AG08395 (cell line): ENCODE measurements around the gene FANCB.

Experiments
- DNase-seq: peaks from one replicate; pipeline ENCODE4 v3.0.0; 2012; ENCODE audit warnings: mixed read lengths, low spot score

Gene FANCB

GRCh38 chrX:14872851-14873675 lies at the start of gene FANCB, which contains the start of gene MOSPD2:
Gene FANCB, minus strand, starts transcription at chrX:14873069. Its CDS starts 7,559 bp downstream, at chrX:14865510.
Gene MOSPD2, plus strand, starts transcription at chrX:14873421. Its CDS starts 108 bp downstream, at chrX:14873529.
- peak; percentile 92 for DNase-seq

DNA sequence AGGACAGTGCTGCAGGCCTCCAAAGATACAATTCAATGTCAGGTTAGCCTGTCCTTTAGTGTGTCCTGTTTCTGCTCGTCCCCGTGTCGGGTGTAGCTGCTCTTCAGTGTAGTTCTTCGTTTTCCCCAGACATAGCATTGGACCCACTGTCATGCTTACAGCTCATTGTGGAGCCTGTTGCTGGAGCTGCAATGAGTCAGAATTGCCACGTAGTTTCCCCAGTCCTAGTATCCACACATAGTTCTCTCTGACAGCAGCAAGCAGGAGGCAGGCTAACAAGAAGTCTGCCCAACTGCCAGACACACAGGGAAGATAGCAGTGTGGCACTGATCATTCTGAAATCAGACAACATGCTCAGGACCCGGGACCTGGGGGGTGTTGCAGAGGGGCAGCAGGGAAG lies 49.6 kb upstream of the FANCB start:
- peak; percentile 81 for DNase-seq

DNA sequence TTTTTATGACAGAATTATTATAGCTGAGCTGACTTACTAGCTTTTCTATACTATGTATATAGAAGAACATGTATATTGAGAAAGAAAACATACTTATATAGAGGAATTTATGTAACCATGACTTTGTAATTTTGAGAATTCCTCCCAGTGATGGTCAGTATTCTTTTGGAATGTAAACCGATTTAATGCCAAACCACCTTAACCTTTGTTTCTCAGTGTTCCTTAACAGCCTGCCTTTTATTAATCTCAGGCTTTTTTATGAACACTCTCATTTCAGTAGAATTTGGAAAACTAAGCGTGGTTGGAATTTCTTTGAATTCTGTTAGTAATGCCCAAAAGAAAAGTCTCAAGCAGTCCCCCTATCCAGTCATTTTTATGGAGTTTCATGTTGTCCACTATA lies 47.3 kb upstream of the FANCB start:
- peak; percentile 35 for DNase-seq

DNA sequence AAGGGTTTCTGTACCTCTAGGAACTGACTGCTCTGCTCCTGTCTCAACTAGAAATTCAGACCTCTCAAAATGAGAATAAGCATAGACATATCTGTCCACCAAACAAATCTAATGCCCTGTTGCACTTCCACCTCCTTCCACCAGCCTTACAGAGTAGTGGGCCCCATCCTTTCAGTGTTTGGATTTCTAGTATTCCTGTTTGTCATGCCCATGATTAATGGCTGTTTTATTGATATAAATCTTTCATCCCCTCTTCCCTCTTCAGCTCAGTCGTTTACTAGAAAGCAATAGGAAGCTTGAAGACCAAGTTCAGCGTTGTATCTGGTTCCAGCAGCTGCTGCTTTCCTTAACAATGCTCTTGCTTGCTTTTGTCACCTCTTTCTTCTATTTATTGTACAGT lies 46.5 kb upstream of the FANCB start:
- no peak for DNase-seq

DNA sequence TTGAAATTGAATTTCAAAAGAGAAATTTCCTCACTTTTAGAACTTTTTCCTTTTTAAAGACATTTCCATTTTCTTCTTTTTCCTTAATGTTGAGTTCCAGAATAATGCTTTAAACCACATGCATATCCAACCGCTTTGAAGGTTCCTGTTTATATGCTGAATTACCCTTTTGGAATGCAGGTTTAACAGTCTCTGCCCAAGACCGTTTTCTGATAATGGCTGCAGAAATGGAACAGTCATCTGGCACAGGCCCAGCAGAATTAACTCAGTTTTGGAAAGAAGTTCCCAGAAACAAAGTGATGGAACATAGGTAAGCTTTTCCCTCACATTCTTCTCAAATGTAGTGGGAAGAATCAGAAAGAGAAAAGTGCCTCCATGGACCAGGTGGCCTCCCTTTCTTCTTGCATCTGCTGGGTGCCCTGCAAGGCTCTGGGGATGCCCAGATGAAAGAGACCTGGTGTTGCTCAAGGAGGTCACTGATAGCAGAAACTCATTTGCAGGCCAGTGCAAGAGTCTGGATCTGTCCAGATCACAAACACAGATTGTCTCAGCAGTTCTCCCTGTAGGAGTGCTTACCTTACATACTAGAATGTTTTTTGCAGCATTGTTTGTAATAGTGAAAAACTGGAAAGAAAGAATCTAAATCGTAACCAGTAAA lies 43.3 kb upstream of the FANCB start:
- peak; percentile 22 for DNase-seq

DNA sequence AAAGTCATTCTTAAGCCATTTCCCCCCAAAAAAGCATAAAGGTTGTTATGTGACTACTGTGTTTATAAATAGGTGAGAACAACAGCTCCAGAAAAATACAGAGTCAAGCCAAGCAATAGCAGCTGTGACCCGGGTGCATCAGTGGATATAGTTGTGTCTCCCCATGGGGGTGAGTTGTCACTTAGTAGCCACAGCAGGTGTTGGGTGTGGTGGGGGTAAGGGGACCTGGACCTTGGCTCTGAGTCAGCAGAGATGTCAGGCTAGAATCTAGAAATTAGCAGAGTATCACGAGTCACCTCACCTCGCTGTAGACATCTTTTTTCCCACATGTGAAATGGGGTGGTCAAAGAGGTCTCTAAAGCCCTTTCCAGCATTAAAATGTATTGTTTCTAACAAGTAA lies 42.7 kb upstream of the FANCB start:
- no peak for DNase-seq

- no peak for DNase-seq
Observed at GRCh38 chrX:14913241-14913640, 40.4 kb upstream of the FANCB start.

DNA sequence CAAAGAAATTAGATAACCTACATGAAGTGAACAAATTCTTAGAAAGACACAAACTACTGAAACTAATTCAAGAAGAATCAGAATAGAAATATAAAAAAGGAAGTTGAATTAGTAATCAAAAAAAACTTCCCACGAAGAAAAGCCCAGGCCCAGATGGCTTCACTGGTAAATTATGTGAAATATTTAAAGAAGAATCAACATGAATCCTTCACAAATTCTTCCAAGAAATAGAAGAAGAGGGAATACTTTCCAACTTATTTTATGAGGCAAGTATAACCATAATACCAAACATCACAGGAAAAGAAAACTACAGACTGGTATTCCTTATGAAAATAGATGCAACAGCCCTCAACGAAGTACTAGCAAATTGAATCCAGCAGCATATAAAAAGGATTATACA lies 31.0 kb upstream of the FANCB start:
- DNase-seq, result no peak

GRCh38 chrX:14902537-14902936 lies 29.7 kb upstream of the FANCB start:
- DNase-seq, result no peak

GRCh38 chrX:14899607-14900006 lies 26.7 kb upstream of the FANCB start:
- peak; percentile 26 for DNase-seq

GRCh38 chrX:14897042-14897441 lies 24.2 kb upstream of the FANCB start:
- no peak for DNase-seq

- DNase-seq, result no peak
Observed at GRCh38 chrX:14896273-14896672, 23.4 kb upstream of the FANCB start.

DNA sequence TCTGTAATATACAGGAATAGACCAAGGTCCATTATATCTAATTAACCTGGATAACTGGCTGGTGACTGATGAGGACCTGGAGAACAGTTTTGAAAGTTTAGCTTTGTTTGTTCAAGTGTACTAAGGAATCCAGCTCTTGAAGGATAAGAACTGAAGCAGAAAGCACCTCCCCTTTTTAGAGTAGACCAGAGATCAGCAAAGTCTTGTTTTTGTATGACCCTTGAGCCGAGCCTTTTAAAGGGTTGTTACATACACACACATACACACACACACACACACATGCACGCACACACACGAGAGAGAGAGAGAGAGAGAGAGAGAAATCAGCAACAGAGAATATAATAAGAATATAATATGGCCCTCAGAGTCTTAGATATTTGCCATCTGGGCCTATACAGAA lies 13.4 kb upstream of the FANCB start:
- no peak for DNase-seq

DNA sequence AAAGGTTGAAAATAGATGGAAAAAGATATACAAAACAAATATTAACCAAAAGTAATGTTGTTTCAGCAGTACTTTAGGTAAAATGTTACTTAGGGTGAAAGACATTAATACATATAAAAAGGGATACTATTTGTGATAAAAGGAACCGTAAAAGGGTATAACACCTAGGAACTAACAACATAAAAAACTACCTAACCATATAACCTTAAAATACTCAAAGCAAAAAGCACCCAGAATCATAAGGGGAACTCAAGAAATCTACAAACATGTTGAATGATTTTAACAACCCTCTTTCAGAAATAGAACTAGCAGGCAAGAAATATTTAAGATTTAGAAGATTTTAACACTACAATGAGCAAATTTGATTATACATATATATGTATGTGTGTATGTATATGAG lies 11.8 kb upstream of the FANCB start:
- DNase-seq, result no peak

GRCh38 chrX:14883826-14884225 lies 11.0 kb upstream of the FANCB start:
- no peak for DNase-seq

- DNase-seq, result no peak
Observed at GRCh38 chrX:14875624-14876023, 2.8 kb upstream of the FANCB start.

DNA sequence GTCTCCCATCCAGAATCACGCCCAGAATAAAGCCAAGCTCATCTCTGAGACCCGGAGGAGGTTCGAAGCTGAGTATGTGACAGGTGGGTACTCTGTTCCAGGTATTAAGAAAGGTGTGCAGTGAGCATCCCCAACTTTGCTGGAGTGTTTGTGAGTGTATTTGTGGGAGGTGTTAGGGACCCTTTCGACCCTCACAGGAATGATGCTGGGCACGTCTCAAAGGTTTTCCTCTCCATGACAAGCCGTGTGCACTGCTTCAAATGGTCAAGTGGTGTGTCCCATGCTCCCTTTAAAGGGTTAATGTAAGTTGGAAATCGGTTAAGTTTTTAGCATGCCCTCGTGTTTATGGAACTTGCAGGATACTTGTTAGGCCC lies 794 bp upstream of the FANCB start:
- no peak for DNase-seq

- no peak for DNase-seq
Observed at GRCh38 chrX:14872355-14872754, 514 bp downstream of the FANCB start.

DNA sequence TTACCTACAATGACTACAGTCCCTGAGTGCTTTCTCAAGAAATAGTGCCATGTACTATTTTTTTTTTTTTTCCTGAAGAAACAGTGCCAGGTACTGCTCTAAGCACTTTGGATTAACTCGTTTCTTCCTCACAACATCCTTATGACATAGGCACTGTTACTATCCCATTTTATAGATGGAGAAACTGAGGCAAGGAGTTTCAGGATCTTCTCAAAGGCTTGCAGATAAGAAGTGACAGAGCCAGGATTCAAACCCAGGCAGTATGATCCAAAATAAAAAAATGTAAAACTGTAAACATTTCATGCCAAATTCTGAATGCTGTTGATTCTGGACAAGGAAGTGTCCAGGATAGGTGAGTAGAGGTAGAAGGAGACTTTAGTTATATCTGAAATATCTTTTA lies 1.1 kb downstream of the FANCB start:
- DNase-seq, result no peak

DNA sequence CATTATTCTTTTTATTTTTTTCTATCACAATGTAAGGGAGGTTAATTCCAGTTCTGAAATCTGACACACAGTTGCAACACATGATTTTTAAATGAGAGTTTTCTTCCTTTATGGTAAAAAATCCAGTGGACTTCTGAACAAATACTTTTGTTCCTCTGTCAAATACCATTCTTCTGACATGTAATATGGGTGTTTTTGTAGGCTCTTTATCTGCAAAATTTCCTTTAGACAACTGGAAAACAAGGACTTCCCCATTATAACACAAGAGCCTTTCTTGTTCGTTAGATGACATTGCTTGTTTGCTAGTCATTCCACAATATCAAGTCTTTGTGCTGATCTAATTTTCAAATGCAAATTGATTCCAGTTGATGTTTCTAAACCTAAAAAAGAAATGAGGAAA lies 7.7 kb downstream of the FANCB start:
- peak; percentile 2 for DNase-seq

- no peak for DNase-seq
Observed at GRCh38 chrX:14864631-14865030, 8.2 kb downstream of the FANCB start.

GRCh38 chrX:14851526-14851925 lies 21.3 kb downstream of the FANCB start:
- DNase-seq, result no peak

DNA sequence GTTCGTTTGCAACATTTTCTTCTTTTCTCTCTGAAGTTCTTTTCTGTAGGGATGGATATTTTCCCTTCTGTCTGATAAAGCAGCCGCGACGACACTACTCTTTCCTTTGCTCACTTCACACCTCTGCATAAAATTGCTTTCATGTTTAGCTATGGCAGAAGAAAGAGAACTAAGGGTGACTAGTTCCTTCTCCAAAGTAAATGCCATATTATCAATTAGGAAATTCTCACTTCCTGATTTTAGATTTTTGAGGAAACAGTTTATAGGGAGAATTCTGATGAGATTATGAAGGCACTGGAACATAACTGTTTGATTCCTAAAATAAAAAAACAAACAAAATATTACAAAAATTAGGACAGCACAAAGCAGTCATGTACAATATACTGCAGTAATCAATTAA lies 29.2 kb downstream of the FANCB start:
- DNase-seq, result no peak

- DNase-seq, result no peak
Observed at GRCh38 chrX:14837155-14837554, 35.7 kb downstream of the FANCB start.
